Measurements from ENCODE around the gene CYTH1. TPM values are rescaled to one million over a fixed set of nuclear protein-coding genes. Genes with fewer than 3 reads are reported as not detected.

Gene CYTH1
- total RNA-seq, 2 donors from 2014 or later = 23.1 to 27.4 TPM

DNA sequence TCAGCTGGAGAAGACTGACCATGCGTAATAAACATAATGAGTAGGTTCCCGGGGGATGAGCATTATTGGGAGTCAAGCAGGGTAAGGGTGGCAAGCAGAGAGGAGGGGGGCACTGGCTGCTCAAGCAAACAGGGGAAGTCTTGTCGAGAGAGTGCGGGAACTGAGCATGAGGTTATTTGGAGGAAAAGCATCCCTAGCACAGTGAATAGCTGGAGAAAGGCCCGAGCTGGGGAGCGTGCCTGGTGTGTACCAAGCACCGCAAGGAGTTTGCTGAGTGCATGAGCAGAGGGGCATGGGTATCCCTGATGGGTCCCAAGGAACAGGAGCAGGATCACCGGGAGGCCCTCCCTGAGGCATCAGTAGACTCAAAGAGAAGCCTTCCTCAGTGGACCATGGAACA, 17.2 kb downstream of the CYTH1 start:
- WGBS, 2 experiments (ENCODE audit: insufficient coverage in 1 of 2, insufficient read length in 1 of 2) = 93 to 99% methylated on average over 8 of the region's 8 CpGs
- H3K9ac ChIP-seq (ENCODE audit: extremely low read depth, low read length, poor library complexity, severe bottlenecking) = no peak overlapping the region
- Mint-ChIP-seq H3K27me3 (ENCODE audit: insufficient read depth) (no peaks in the 10 kb centered on the region), H3K9me3 (no peaks in the 10 kb centered on the region), H3K4me1 (no peaks in the 10 kb centered on the region), H3K36me3 (ENCODE audit: low read depth) (no peaks in the 10 kb centered on the region), H3K27ac (no peak overlapping the region), H3K4me3 (no peak overlapping the region)
- no peaks in the 10 kb centered on the region for H3K27me3 ChIP-seq (ENCODE audit: control insufficient read depth, insufficient read depth, low read length, poor library complexity, severe bottlenecking)
- H3K27ac ChIP-seq (ENCODE audit: low read depth, low read length) = no peak overlapping the region
- H3K36me3 ChIP-seq (ENCODE audit: control insufficient read depth, insufficient read depth, low read length) = no peaks in the 10 kb centered on the region
- no peak for TF ChIP-seq CTCF (conservative IDR thresholded peaks at IDR 0.05)
- no peaks in the 10 kb centered on the region for H3K9me3 ChIP-seq (ENCODE audit: control insufficient read depth, low read length)
- H3K4me3 ChIP-seq (ENCODE audit: low read length) = no peak overlapping the region
- DNase-seq = no peak
- H3K4me1 ChIP-seq (ENCODE audit: control insufficient read depth, insufficient read depth, low read length) = no peaks in the 10 kb centered on the region

DNA sequence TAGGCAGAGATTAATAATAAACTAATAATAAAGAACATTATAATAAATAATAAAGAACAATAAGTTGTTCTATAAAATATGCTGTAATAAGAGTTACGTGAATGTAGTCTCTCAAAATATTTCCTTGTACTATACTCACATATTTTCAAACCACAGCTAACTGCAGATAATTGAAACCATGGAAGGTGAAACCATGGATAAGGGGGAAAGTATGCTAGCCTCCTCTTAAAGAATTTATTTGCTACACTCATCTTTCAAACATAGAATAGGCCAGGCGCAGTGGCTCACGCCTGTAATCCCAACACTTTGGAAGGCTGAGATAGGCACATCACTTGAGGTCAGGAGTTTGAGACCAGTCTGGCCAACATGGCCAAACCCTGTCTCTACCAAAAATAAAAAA, 18.5 kb downstream of the CYTH1 start:
- Mint-ChIP-seq H3K36me3 (ENCODE audit: low read depth) (no peaks in the 10 kb centered on the region), H3K27ac (no peak overlapping the region), H3K4me3 (no peak overlapping the region), H3K27me3 (ENCODE audit: insufficient read depth) (no peaks in the 10 kb centered on the region), H3K9me3 (no peaks in the 10 kb centered on the region), H3K4me1 (peaks cover 3% of the 10 kb centered on the region)
- H3K36me3 ChIP-seq (ENCODE audit: control insufficient read depth, insufficient read depth, low read length) = no peaks in the 10 kb centered on the region
- no peak overlapping the region for H3K27ac ChIP-seq (ENCODE audit: low read depth, low read length)
- H3K9ac ChIP-seq (ENCODE audit: extremely low read depth, low read length, poor library complexity, severe bottlenecking) = no peak overlapping the region
- no peaks in the 10 kb centered on the region for H3K9me3 ChIP-seq (ENCODE audit: control insufficient read depth, low read length)
- DNase-seq = no peak
- H3K27me3 ChIP-seq (ENCODE audit: control insufficient read depth, insufficient read depth, low read length, poor library complexity, severe bottlenecking) = no peaks in the 10 kb centered on the region
- H3K4me1 ChIP-seq (ENCODE audit: control insufficient read depth, insufficient read depth, low read length) = no peaks in the 10 kb centered on the region
- TF ChIP-seq CTCF (conservative IDR thresholded peaks at IDR 0.05) = no peak
- H3K4me3 ChIP-seq (ENCODE audit: low read length) = no peak overlapping the region
- 94 to 98% methylated on average over 2 of the region's 3 CpGs for WGBS, 2 experiments (ENCODE audit: insufficient coverage in 1 of 2, insufficient read length in 1 of 2)

DNA sequence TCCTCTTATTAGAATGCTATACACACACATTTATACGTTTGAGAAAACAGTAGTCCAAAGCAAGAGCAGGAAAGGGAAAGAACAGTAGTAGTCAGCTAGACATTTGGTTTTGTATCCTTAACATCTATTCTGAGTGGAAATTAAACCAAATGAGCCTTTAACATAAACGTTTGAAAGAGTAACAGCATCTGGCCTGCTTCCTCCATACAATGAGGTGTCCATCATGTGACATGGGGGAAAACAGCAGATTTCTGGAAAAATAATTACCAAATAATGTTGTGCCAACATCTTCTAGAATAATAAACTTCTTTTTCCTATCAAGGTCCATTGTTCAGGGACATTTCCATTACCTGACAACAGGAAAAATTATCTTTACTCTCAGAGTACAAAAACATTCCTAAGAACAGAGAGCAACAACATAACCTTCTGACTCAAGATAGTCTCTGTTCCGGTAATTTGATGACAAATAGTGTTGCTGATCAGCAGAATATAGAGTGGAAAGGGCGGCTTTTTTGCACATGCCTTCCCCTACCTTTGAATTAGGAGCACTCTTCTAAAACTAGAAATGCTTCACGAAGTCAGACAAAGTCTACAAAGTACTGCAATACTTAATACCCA, 20.2 kb downstream of the CYTH1 start:
- Histone ChIP-seq H3K4me3 (ENCODE audit: low read length) (no peak overlapping the region), H3K27ac (ENCODE audit: low read depth, low read length) (no peak overlapping the region), H3K27me3 (ENCODE audit: control insufficient read depth, insufficient read depth, low read length, poor library complexity, severe bottlenecking) (no peaks in the 10 kb centered on the region), H3K36me3 (ENCODE audit: control insufficient read depth, insufficient read depth, low read length) (no peaks in the 10 kb centered on the region), H3K4me1 (ENCODE audit: control insufficient read depth, insufficient read depth, low read length) (no peaks in the 10 kb centered on the region), H3K9ac (ENCODE audit: extremely low read depth, low read length, poor library complexity, severe bottlenecking) (no peak overlapping the region), H3K9me3 (ENCODE audit: control insufficient read depth, low read length) (no peaks in the 10 kb centered on the region)
- peaks cover 4% of the 10 kb centered on the region for H3K4me1 Mint-ChIP-seq
- H3K9me3 Mint-ChIP-seq = no peaks in the 10 kb centered on the region
- H3K27me3 Mint-ChIP-seq (ENCODE audit: insufficient read depth) = no peaks in the 10 kb centered on the region
- H3K4me3 Mint-ChIP-seq = no peak overlapping the region
- 78 to 94% methylated on average over 3 to 5 of the region's 5 CpGs for WGBS, 2 experiments (ENCODE audit: insufficient coverage in 1 of 2, insufficient read length in 1 of 2)
- no peaks in the 10 kb centered on the region for H3K36me3 Mint-ChIP-seq (ENCODE audit: low read depth)
- DNase-seq = no peak
- no peak for TF ChIP-seq CTCF (conservative IDR thresholded peaks at IDR 0.05)
- H3K27ac Mint-ChIP-seq = no peak overlapping the region

Measured in endodermal cell (in vitro differentiated cells).